Small intestine (tissue), 16 donors: ENCODE results near the gene PAF1. TPM values are rescaled to one million over a fixed set of nuclear protein-coding genes. Genes with fewer than 3 reads are reported as not detected.

Experiments used
- DNase-seq, 2 donors: peaks; one replicate each; pipeline versions ENCODE4 v3.0.0 to v3.0.0-alpha.2; 2013
- FAIRE-seq: peaks from 2 replicates; lab custom pipeline; 2012; peaks lifted over from hg19 to GRCh38; lab: Jason Lieb, UNC
- H3K27ac ChIP-seq, 3 donors: one replicate each; pipeline ENCODE4 v1.5.1; 2013; ENCODE audit warnings: low read length in 2 of 3, mild to moderate bottlenecking in 2 of 3, control low read depth in 1 of 3, inconsistent platforms in 1 of 3, low read depth in 1 of 3, moderate library complexity in 1 of 3
- H3K27me3 ChIP-seq, 3 donors: one replicate each; pipeline ENCODE4 v1.6.1; 2013; ENCODE audit warnings: low read length in 3 of 3, inconsistent platforms in 1 of 3; ENCODE audit not compliant: control insufficient read depth in 3 of 3, insufficient read depth in 3 of 3
- H3K36me3 ChIP-seq, 3 donors: one replicate each; pipeline ENCODE4 v1.6.1; 2013; ENCODE audit warnings: low read length in 3 of 3, inconsistent platforms in 1 of 3, low read depth in 1 of 3, mild to moderate bottlenecking in 1 of 3, moderate library complexity in 1 of 3; ENCODE audit not compliant: control insufficient read depth in 3 of 3, insufficient read depth in 2 of 3
- H3K4me1 ChIP-seq, 3 donors: one replicate each; pipeline ENCODE4 v1.6.1; 2013; ENCODE audit warnings: low read length in 2 of 3, inconsistent platforms in 1 of 3, low read depth in 1 of 3, mild to moderate bottlenecking in 1 of 3, moderate library complexity in 1 of 3; ENCODE audit not compliant: control insufficient read depth in 3 of 3, insufficient read depth in 2 of 3
- H3K4me3 ChIP-seq, 3 donors: one replicate each; pipeline ENCODE4 v1.5.1; 2013; ENCODE audit warnings: low read length in 3 of 3, control low read depth in 1 of 3, inconsistent platforms in 1 of 3, low read depth in 1 of 3, mild to moderate bottlenecking in 1 of 3, moderate library complexity in 1 of 3
- H3K9me3 ChIP-seq, 2 donors: one replicate each; pipeline ENCODE4 v1.6.1; 2013; ENCODE audit warnings: low read depth in 1 of 2, low read length in 1 of 2; ENCODE audit not compliant: control insufficient read depth in 2 of 2, insufficient read depth in 1 of 2
- WGBS, 3 donors: extraction: QIAGEN DNeasy Blood & Tissue Kit; methylation state at CpG; one replicate each; pipeline ENCODE4 v1.1.7; 2013; 5-methylcytosine and 5-hydroxymethylcytosine counted together
- long read RNA-seq, 10 donors: transcript quantifications; one replicate each; lab custom pipeline, GENCODE V29; 2026
- polyA plus RNA-seq, 4 donors: library from polyadenylated mRNA; stranded (reverse) in 3 of 4; unstranded in 1 of 4; fragments of 200-250 nt in 3 of 4; fragments of 120-200 nt in 1 of 4; gene quantifications; one replicate each; pipeline versions ENCODE4 v1.2.1 to v1.2.3, GENCODE V29; 2013
- donor health status: healthy with polysubstance abuse.
- donor health status: control.
- donor health status: control.
- donor health status: Bipolar disorder and iron deficiency.
- donor health status: healthy.

The PAF1 gene
- polyA plus RNA-seq = 10 to 100 TPM; 32.9 to 42.7 (median 37.9) TPM
- long read RNA-seq, donor 1, transcript PAF1-201 (14 exons, 2,066 nt) = major isoform, 6 of 63 reads
- long read RNA-seq, donor 1, partial matches to known transcripts = 56 of 63 reads
- long read RNA-seq, donor 1, other reads (novel, unspliced or antisense) = 0 of 63 reads
- long read RNA-seq, donor 2, partial matches to known transcripts = 9 of 12 reads
- long read RNA-seq, donor 2, other reads (novel, unspliced or antisense) = 0 of 12 reads
- long read RNA-seq, donor 3, partial matches to known transcripts = 0 of 3 reads
- long read RNA-seq, donor 3, other reads (novel, unspliced or antisense) = 0 of 3 reads
- long read RNA-seq, donor 4 = 0 reads
- long read RNA-seq, donor 5, partial matches to known transcripts = 10 of 10 reads
- long read RNA-seq, donor 5, other reads (novel, unspliced or antisense) = 0 of 10 reads
- long read RNA-seq, donor 6, transcript PAF1-201 (14 exons, 2,066 nt) = major isoform, 8 of 15 reads
- long read RNA-seq, donor 6, partial matches to known transcripts = 7 of 15 reads
- long read RNA-seq, donor 6, other reads (novel, unspliced or antisense) = 0 of 15 reads
- long read RNA-seq, donor 7, transcript PAF1-201 (14 exons, 2,066 nt) = major isoform, 17 of 84 reads
- long read RNA-seq, donor 7, partial matches to known transcripts = 66 of 84 reads
- long read RNA-seq, donor 7, other reads (novel, unspliced or antisense) = 0 of 84 reads
- long read RNA-seq, donor 8, partial matches to known transcripts = 0 of 2 reads
- long read RNA-seq, donor 8, other reads (novel, unspliced or antisense) = 0 of 2 reads
- long read RNA-seq, donor 9, partial matches to known transcripts = 10 of 11 reads
- long read RNA-seq, donor 9, other reads (novel, unspliced or antisense) = 0 of 11 reads
- long read RNA-seq, donor 10, transcript PAF1-201 (14 exons, 2,066 nt) = major isoform, 6 of 6 reads
- long read RNA-seq, donor 10, partial matches to known transcripts = 0 of 6 reads
- long read RNA-seq, donor 10, other reads (novel, unspliced or antisense) = 0 of 6 reads

DNA sequence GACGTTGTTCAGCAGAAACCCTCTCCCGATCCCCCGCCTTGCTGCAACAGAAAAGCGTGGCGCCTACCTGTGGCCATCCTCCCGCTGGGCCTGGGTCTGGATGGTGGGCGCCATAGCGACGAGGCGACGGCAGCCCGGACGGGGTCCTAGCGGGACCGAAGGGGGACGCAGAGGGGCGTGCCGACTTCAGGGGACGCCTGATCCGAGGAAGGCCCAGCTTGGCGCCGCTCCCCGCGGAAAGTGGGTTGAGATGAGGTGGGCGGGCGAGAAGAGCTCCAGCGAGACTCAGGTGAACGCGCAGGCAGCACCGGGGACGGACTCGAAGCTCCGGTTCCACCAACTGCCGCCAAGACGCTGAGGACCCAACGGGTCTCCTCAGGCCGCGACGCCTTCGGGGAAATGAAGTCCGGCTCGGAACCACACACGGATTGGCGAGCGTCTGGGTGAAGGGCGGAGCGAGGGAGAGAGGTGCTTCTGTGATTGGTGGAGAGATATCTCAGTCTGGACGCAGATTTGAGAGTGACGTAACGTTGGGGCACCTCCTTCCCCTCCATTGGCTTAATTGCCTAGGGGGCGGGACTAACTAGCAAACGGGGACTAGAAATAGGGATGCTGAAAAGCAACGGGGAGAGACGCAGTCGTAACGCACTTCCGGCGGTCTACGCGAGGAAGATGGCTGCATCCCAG is at the start of gene PAF1, which contains the start of gene MED29:
Gene PAF1, minus strand, starts transcription at position 356 of the 687 bp plus-strand sequence. Its CDS starts 242 bp downstream, at position 114.
Gene MED29, plus strand, starts transcription at position 628 of the 687 bp plus-strand sequence. Its CDS starts 45 bp downstream, at position 673.
- Histone ChIP-seq H3K4me3 (peak within 1 kb of the TSS; percentile 68 to 96 (median 74)), H3K4me1 (peaks cover 0 to 15% (median 2%) of the 10 kb centered on the region in 3 donors), H3K27ac (peak within 1 kb of the TSS; percentile 72 to 98 (median 97)), H3K36me3 (peaks cover 1 to 64% (median 11%) of the 10 kb centered on the region in 3 donors), H3K9me3 (no peaks in the 10 kb centered on the region), H3K27me3 (no peaks in the 10 kb centered on the region)
- 0 to 1% (median 0%) methylated on average over 60 of the region's 60 CpGs for WGBS, 3 donors
- DNase-seq (peak; percentile 99 to 100), FAIRE-seq (peak; percentile 80)

DNA sequence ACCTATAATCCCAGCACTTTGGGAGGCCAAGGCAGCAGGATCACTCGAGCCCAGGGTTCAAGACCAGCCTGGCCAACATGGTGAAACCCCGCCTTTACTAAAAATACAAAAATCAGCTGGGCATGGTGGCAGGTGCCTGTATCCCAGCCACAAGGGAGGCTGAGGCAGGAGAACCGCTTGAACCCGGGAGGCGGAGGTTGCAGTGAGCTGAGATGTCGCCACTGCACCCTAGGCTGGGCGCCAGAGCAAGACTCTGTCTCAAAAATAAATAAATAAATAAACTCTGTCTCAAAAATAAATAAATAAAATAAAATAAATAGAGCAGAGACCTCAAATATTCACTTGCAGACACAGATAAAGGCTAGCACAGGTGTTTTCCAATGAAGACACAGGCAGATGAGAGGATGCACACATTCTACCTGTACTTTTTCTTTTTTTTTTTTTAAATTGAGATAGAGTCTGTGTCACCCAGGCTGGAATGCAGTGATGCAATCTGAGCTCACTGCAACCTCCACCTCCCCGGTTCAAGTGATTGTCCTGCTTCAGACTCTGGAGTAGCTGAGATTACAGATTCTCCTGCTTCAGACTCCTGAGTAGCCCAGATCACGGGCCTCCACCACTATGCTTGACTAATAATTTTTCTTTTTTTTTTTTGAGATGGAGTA is 47.5 kb upstream of the PAF1 start:
- H3K27me3 ChIP-seq = no peaks in the 10 kb centered on the region
- 81 to 87% (median 85%) methylated on average over 9 of the region's 9 CpGs for WGBS, 3 donors
- H3K9me3 ChIP-seq = no peaks in the 10 kb centered on the region
- H3K4me3 ChIP-seq = no peak overlapping the region
- DNase-seq (no peak), FAIRE-seq (no peak)
- no peak overlapping the region for H3K27ac ChIP-seq
- peaks cover 2 to 14% (median 2%) of the 10 kb centered on the region in 3 donors for H3K36me3 ChIP-seq
- peaks cover 2 to 16% (median 15%) of the 10 kb centered on the region in 3 donors for H3K4me1 ChIP-seq

DNA sequence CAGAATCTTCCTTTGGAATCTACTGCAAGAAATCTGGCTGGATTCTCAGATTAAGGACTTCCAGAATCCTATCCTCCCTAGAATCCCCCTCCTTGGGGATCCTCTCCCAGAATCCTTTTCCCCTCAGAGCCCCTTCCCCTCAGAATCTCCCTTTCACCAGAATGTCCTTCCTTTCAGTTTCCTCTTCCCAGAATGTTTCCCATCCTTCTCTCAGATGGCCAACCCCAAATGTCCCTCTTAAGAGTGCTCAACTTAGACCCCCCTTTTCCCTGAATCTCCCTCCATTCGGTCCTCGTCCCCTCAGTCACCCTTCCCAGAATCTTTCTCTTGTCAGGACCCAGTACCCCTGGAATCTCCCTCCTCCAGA is 45.4 kb upstream of the PAF1 start:
- peak overlapping the region in 2 of 3 donors; percentile 50 to 80 for H3K4me3 ChIP-seq
- H3K27me3 ChIP-seq = no peaks in the 10 kb centered on the region
- H3K4me1 ChIP-seq = peaks cover 2 to 16% (median 15%) of the 10 kb centered on the region in 3 donors
- 3 to 16% (median 4%) methylated on average over 2 of the region's 2 CpGs for WGBS, 3 donors
- H3K36me3 ChIP-seq = peaks cover 5 to 34% (median 6%) of the 10 kb centered on the region in 3 donors
- no peaks in the 10 kb centered on the region for H3K9me3 ChIP-seq
- DNase-seq (no peak), FAIRE-seq (no peak)
- peak overlapping the region; percentile 51 to 94 (median 72) for H3K27ac ChIP-seq

GRCh38 chr19:39435499-39436349 is 44.8 kb upstream of the PAF1 start, which contains the start of gene RPS16:
TSS of gene RPS16 (minus strand) at chr19:39435949. CDS start at chr19:39435895, 54 bp downstream.
- H3K4me3 ChIP-seq = peak within 1 kb of the TSS; percentile 75 to 97 (median 80)
- no peaks in the 10 kb centered on the region for H3K27me3 ChIP-seq
- peaks cover 2 to 19% (median 16%) of the 10 kb centered on the region in 3 donors for H3K4me1 ChIP-seq
- H3K27ac ChIP-seq = peak within 1 kb of the TSS; percentile 72 to 94 (median 83)
- H3K36me3 ChIP-seq = peaks cover 5 to 38% (median 6%) of the 10 kb centered on the region in 3 donors
- DNase-seq (peak; percentile 98), FAIRE-seq (no peak)
- no peaks in the 10 kb centered on the region for H3K9me3 ChIP-seq
- WGBS, 3 donors = 0% methylated on average over 54 to 61 of the region's 61 CpGs

DNA sequence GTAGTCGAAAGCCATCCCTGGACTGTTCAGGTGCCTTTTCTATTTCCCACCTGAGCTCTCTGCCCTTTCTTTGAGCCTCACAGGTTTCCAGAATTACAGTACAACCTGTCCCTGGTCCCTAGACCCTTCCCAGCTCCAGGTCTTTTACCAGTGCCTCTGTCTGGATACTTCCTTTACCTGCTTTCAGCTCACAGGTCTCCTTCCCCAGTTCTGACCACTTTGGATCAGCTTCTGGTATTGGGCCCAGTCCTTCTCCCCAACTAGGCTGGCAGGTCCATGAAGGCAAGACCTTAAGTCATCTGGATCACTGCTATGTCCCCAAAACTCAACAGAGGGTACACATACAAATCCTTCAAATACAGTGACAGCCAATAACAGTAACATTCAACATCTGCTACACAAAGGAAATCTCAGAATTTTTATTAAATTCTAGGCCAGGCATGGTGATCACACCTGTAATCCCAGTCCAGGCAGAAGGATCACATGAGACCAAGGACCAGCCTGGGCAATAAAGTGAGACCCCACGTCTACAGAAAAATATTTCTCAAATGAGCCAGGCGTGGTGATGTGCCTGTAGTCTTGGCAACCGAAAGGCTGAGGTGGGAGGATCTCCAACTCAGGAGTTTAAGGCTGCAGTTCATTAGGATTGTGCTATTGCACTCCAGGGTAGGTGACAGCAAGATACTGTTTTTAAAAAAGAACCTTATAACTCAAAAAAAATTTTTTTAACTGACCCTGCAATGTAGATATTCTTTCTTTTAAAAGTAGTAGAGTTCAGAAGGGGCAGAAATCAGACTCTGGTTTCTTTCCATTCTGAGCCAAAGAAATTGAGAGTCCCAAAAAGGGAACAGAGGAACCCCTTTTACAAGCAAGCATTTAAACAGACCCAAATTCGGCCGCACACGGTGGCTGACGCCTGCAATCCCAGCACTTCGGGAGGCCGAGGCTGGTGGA is 43.5 kb upstream of the PAF1 start:
- Histone ChIP-seq H3K9me3 (no peaks in the 10 kb centered on the region), H3K36me3 (peaks cover 5 to 38% (median 6%) of the 10 kb centered on the region in 3 donors), H3K27ac (peak overlapping the region in 1 of 3 donors; percentile 58), H3K4me1 (peaks cover 2 to 19% (median 16%) of the 10 kb centered on the region in 3 donors), H3K4me3 (peak overlapping the region in 2 of 3 donors; percentile 75 to 80), H3K27me3 (no peaks in the 10 kb centered on the region)
- 24 to 43% (median 29%) methylated on average over 10 of the region's 10 CpGs for WGBS, 3 donors
- no peak for FAIRE-seq
- no peak for DNase-seq

DNA sequence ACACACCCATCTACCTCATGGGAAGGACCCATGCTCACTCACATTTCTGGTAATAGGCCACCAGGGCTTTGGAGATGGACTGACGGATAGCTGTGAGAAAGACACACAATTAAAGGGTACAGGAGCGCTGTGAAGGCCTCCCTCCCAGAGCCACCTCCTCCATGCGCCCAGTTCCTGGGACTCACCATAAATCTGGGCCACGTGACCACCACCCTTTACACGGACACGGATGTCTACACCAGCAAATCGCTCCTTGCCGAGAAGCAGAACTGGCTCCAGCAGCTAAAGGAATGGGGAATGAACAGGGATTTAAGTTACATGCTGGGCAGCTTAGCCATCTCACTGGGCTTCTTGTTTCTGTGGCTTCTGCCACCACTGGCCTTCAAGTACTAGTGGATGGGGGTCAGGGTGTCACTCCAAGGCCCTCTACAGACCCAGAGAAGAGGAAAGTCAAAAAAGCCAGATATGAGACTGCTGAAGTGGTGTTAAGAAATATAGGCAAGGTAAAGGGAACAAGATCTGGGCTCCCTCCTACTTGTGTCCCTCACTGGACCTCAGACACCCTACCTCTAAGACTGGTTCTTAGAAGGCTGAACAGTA is 42.7 kb upstream of the PAF1 start:
- Histone ChIP-seq H3K4me1 (peaks cover 2 to 20% (median 19%) of the 10 kb centered on the region in 3 donors), H3K27me3 (no peaks in the 10 kb centered on the region), H3K9me3 (no peaks in the 10 kb centered on the region), H3K36me3 (peaks cover 5 to 38% (median 6%) of the 10 kb centered on the region in 3 donors), H3K27ac (peak overlapping the region in 1 of 3 donors; percentile 12), H3K4me3 (no peak overlapping the region)
- no peak for FAIRE-seq
- 92 to 95% (median 94%) methylated on average over 8 of the region's 8 CpGs for whole genome bisulfite sequencing, 3 donors
- no peak for DNase-seq
